Measurements from ENCODE around the gene DUSP23. TPM values are rescaled to one million over a fixed set of nuclear protein-coding genes. Genes with fewer than 3 reads are reported as not detected.

The DUSP23 gene
- polyA plus RNA-seq, 1 donor from 2014 or later, result 5.4 TPM

GRCh38 chr1:159750621-159751020 is 30.1 kb upstream of the DUSP23 start:
- TF ChIP-seq SMC3 (conservative IDR thresholded peaks at IDR 0.05; ENCODE audit: poor library complexity) (no peak), EZH2 (IDR thresholded peaks at IDR 0.05; ENCODE audit: borderline replicate concordance, insufficient read depth, low read length, poor library complexity, severe bottlenecking) (no peak), RAD21 (conservative IDR thresholded peaks at IDR 0.05) (no peak), CTCF (IDR thresholded peaks at IDR 0.05; ENCODE audit: poor library complexity, severe bottlenecking) (no peak), EP300 (conservative IDR thresholded peaks at IDR 0.05; ENCODE audit: poor library complexity, severe bottlenecking) (no peak), POLR2AphosphoS5 (IDR thresholded peaks at IDR 0.05) (no peak), MXI1 (conservative IDR thresholded peaks at IDR 0.05; ENCODE audit: poor library complexity, severe bottlenecking) (no peak), REST (IDR thresholded peaks at IDR 0.05; ENCODE audit: borderline replicate concordance) (no peak), TAF1 (IDR thresholded peaks at IDR 0.05; ENCODE audit: low read depth) (no peak)
- Histone ChIP-seq H2AFZ (ENCODE audit: low read depth, low read length) (no peak overlapping the region), H3K9me2 (ENCODE audit: insufficient read depth, low read length) (no peaks in the 10 kb centered on the region), H3K4me3 (ENCODE audit: low read length) (no peak overlapping the region), H4K20me1 (ENCODE audit: insufficient read depth) (no peaks in the 10 kb centered on the region), H3K27ac (ENCODE audit: low read length) (no peak overlapping the region), H3K79me2 (replicated peaks; ENCODE audit: insufficient read depth, low read length) (no peaks in the 10 kb centered on the region), H3K27me3 (ENCODE audit: insufficient read depth, low read depth, low read length) (no peaks in the 10 kb centered on the region), H3K4me2 (ENCODE audit: low read length) (no peak overlapping the region), H3K36me3 (ENCODE audit: insufficient read depth, low read length) (no peaks in the 10 kb centered on the region), H3K9ac (ENCODE audit: low read length) (no peak overlapping the region), H3F3A (ENCODE audit: insufficient read depth, low read length, poor library complexity, severe bottlenecking) (no peaks in the 10 kb centered on the region), H3K9me3 (ENCODE audit: low read length) (no peaks in the 10 kb centered on the region)

GRCh38 chr1:159751031-159751430 is 29.7 kb upstream of the DUSP23 start:
- Histone ChIP-seq H3K9me3 (ENCODE audit: low read length) (no peaks in the 10 kb centered on the region), H3K4me2 (ENCODE audit: low read length) (no peak overlapping the region), H2AFZ (ENCODE audit: low read depth, low read length) (no peak overlapping the region), H4K20me1 (ENCODE audit: insufficient read depth) (no peaks in the 10 kb centered on the region), H3F3A (ENCODE audit: insufficient read depth, low read length, poor library complexity, severe bottlenecking) (no peaks in the 10 kb centered on the region), H3K27me3 (ENCODE audit: insufficient read depth, low read depth, low read length) (no peaks in the 10 kb centered on the region), H3K9ac (ENCODE audit: low read length) (no peak overlapping the region), H3K4me3 (ENCODE audit: low read length) (no peak overlapping the region), H3K9me2 (ENCODE audit: insufficient read depth, low read length) (no peaks in the 10 kb centered on the region), H3K36me3 (ENCODE audit: insufficient read depth, low read length) (no peaks in the 10 kb centered on the region), H3K79me2 (replicated peaks; ENCODE audit: insufficient read depth, low read length) (no peaks in the 10 kb centered on the region), H3K27ac (ENCODE audit: low read length) (no peak overlapping the region)
- TF ChIP-seq MXI1 (conservative IDR thresholded peaks at IDR 0.05; ENCODE audit: poor library complexity, severe bottlenecking), result no peak
- no peak for TF ChIP-seq SMC3 (conservative IDR thresholded peaks at IDR 0.05; ENCODE audit: poor library complexity)
- no peak for TF ChIP-seq EZH2 (IDR thresholded peaks at IDR 0.05; ENCODE audit: borderline replicate concordance, insufficient read depth, low read length, poor library complexity, severe bottlenecking)
- no peak for TF ChIP-seq RAD21 (conservative IDR thresholded peaks at IDR 0.05)
- no peak for TF ChIP-seq TAF1 (IDR thresholded peaks at IDR 0.05; ENCODE audit: low read depth)
- TF ChIP-seq POLR2AphosphoS5 (IDR thresholded peaks at IDR 0.05), result no peak
- no peak for TF ChIP-seq REST (IDR thresholded peaks at IDR 0.05; ENCODE audit: borderline replicate concordance)
- TF ChIP-seq CTCF (IDR thresholded peaks at IDR 0.05; ENCODE audit: poor library complexity, severe bottlenecking), result no peak

Data from neural cell (in vitro differentiated cells).